Dendritic cell treated with granulocyte-macrophage colony-stimulating factor and Interleukin-4, amounts not matched to agents 40 ng/mL and 50 ng/mL, for 4 days (primary cell): ENCODE data around the gene CHRNE.

Experiments used
- H3K27ac Mint-ChIP-seq: one replicate; pipeline ENCODE4 v1.8.0; 2022; ENCODE audit warnings: mild to moderate bottlenecking, mixed read lengths
- H3K27me3 Mint-ChIP-seq: one replicate; pipeline ENCODE4 v1.8.0; 2022; ENCODE audit warnings: mild to moderate bottlenecking, mixed read lengths
- H3K36me3 Mint-ChIP-seq: one replicate; pipeline ENCODE4 v1.8.0; 2022; ENCODE audit warnings: low read depth, mixed read lengths
- H3K4me1 Mint-ChIP-seq: one replicate; pipeline ENCODE4 v1.8.0; 2022; ENCODE audit warnings: low read depth, mixed read lengths
- H3K4me3 Mint-ChIP-seq: one replicate; pipeline ENCODE4 v1.8.0; 2022; ENCODE audit warnings: mild to moderate bottlenecking, moderate library complexity, mixed read lengths
- H3K9me3 Mint-ChIP-seq: one replicate; pipeline ENCODE4 v1.8.0; 2022; ENCODE audit warnings: mixed read lengths
- intact Hi-C: fragments of 100-400 bp; cut with micrococcal nuclease; formaldehyde crosslinking; loops from one replicate; pipeline ENCODE4 v1.15.0; 2022

Gene CHRNE

GRCh38 chr17:4945176-4945943, 42.5 kb upstream of the CHRNE start:
- Mint-ChIP-seq H3K9me3 (no peaks in the 10 kb centered on the region), H3K4me1 (peaks cover 72% of the 10 kb centered on the region), H3K36me3 (peaks cover 85% of the 10 kb centered on the region), H3K27ac (peak overlapping the region; percentile 90), H3K27me3 (no peaks in the 10 kb centered on the region), H3K4me3 (peak overlapping the region; percentile 84)
- intact Hi-C loops = loop anchor here (5.0 kb wide), 2 partner anchors 38 to 42 kb away; partner anchors contain the start of gene CAMTA2

GRCh38 chr17:4944554-4945175, 41.8 kb upstream of the CHRNE start:
- no peaks in the 10 kb centered on the region for H3K9me3 Mint-ChIP-seq
- H3K4me1 Mint-ChIP-seq = peaks cover 69% of the 10 kb centered on the region
- peak overlapping the region; percentile 84 for H3K4me3 Mint-ChIP-seq
- H3K27me3 Mint-ChIP-seq = no peaks in the 10 kb centered on the region
- peak overlapping the region; percentile 90 for H3K27ac Mint-ChIP-seq
- H3K36me3 Mint-ChIP-seq = peaks cover 91% of the 10 kb centered on the region
- intact Hi-C loops = loop anchor here (5.0 kb wide), 2 partner anchors 37 to 43 kb away; partner anchors contain the start of gene CAMTA2

- Mint-ChIP-seq H3K27me3 (no peaks in the 10 kb centered on the region), H3K27ac (peak overlapping the region; percentile 90), H3K36me3 (peaks cover 96% of the 10 kb centered on the region), H3K4me3 (peak overlapping the region; percentile 84), H3K9me3 (no peaks in the 10 kb centered on the region), H3K4me1 (peaks cover 70% of the 10 kb centered on the region)
- intact Hi-C loops = no loop called here
These were observed 41.3 kb upstream of the CHRNE start for GRCh38 chr17:4944163-4944553.

- Mint-ChIP-seq H3K27ac (peak overlapping the region; percentile 90), H3K4me3 (peak overlapping the region; percentile 21), H3K9me3 (no peaks in the 10 kb centered on the region), H3K27me3 (no peaks in the 10 kb centered on the region), H3K4me1 (peaks cover 77% of the 10 kb centered on the region), H3K36me3 (peaks cover 99% of the 10 kb centered on the region)
- intact Hi-C loops = no loop called here
These were observed 40.0 kb upstream of the CHRNE start for GRCh38 chr17:4942760-4943508.

GRCh38 chr17:4941319-4941610, 38.4 kb upstream of the CHRNE start:
- peaks cover 99% of the 10 kb centered on the region for H3K36me3 Mint-ChIP-seq
- intact Hi-C loops = loop anchor here (2.0 kb wide), 1 partner anchor 26 kb away; the partner anchor contains the start of gene SPAG7

GRCh38 chr17:4940555-4941318, 37.8 kb upstream of the CHRNE start:
- Mint-ChIP-seq H3K27me3 (no peaks in the 10 kb centered on the region), H3K9me3 (no peaks in the 10 kb centered on the region), H3K36me3 (peaks cover 99% of the 10 kb centered on the region), H3K4me3 (peak overlapping the region; percentile 92), H3K4me1 (peaks cover 87% of the 10 kb centered on the region), H3K27ac (peak overlapping the region; percentile 90)
- intact Hi-C loops = loop anchor here (1.0 to 2.0 kb wide), 2 partner anchors 8 to 26 kb away; partner anchors contain the start of genes PFN1 and SPAG7

More at GRCh38 chr17:4941319-4941610, 38.4 kb upstream of the CHRNE start:
- Mint-ChIP-seq H3K9me3 (no peaks in the 10 kb centered on the region), H3K4me3 (peak overlapping the region; percentile 92), H3K4me1 (peaks cover 87% of the 10 kb centered on the region), H3K27ac (peak overlapping the region; percentile 90), H3K27me3 (no peaks in the 10 kb centered on the region)

GRCh38 chr17:4939796-4940554, 37.1 kb upstream of the CHRNE start, which contains the start of the genes RNF167 and SLC25A11:
RNF167 (plus strand) TSS chr17:4940268; CDS start chr17:4940910, 642 bp downstream.
SLC25A11 (minus strand) TSS chr17:4940046; CDS start chr17:4939910, 136 bp downstream.
- intact Hi-C loops = loop anchor here (1.0 to 2.0 kb wide), 2 partner anchors 8 to 27 kb away; partner anchors contain the start of genes PFN1 and SPAG7
- Mint-ChIP-seq H3K4me1 (peaks cover 83% of the 10 kb centered on the region), H3K27me3 (no peaks in the 10 kb centered on the region)

GRCh38 chr17:4939546-4939795, 36.6 kb upstream of the CHRNE start:
- peak overlapping the region; percentile 92 for H3K4me3 Mint-ChIP-seq
- peaks cover 80% of the 10 kb centered on the region for H3K4me1 Mint-ChIP-seq
- H3K9me3 Mint-ChIP-seq = no peaks in the 10 kb centered on the region
- H3K27me3 Mint-ChIP-seq = no peaks in the 10 kb centered on the region
- peaks cover 93% of the 10 kb centered on the region for H3K36me3 Mint-ChIP-seq
- intact Hi-C loops = no loop called here
- H3K27ac Mint-ChIP-seq = peak overlapping the region; percentile 90

More at GRCh38 chr17:4939796-4940554, 37.1 kb upstream of the CHRNE start, which contains the start of the genes RNF167 and SLC25A11:
- Mint-ChIP-seq H3K9me3 (no peaks in the 10 kb centered on the region), H3K27ac (peak within 1 kb of the TSS; percentile 90), H3K4me3 (peak within 1 kb of the TSS; percentile 92), H3K36me3 (peaks cover 96% of the 10 kb centered on the region)

- Mint-ChIP-seq H3K36me3 (peaks cover 90% of the 10 kb centered on the region), H3K27ac (peak overlapping the region; percentile 90), H3K9me3 (no peaks in the 10 kb centered on the region), H3K4me1 (peaks cover 80% of the 10 kb centered on the region), H3K4me3 (peak overlapping the region; percentile 92), H3K27me3 (peaks cover 2% of the 10 kb centered on the region)
- intact Hi-C loops = no loop called here
These were observed 36.0 kb upstream of the CHRNE start for GRCh38 chr17:4938688-4939545.

GRCh38 chr17:4938069-4938491, 35.2 kb upstream of the CHRNE start:
- peak overlapping the region; percentile 90 for H3K27ac Mint-ChIP-seq
- H3K4me1 Mint-ChIP-seq = peaks cover 81% of the 10 kb centered on the region
- peak overlapping the region; percentile 92 for H3K4me3 Mint-ChIP-seq
- peaks cover 6% of the 10 kb centered on the region for H3K27me3 Mint-ChIP-seq
- H3K36me3 Mint-ChIP-seq = peaks cover 82% of the 10 kb centered on the region
- intact Hi-C loops = no loop called here
- no peaks in the 10 kb centered on the region for H3K9me3 Mint-ChIP-seq

GRCh38 chr17:4937553-4937952, 34.7 kb upstream of the CHRNE start:
- no peaks in the 10 kb centered on the region for H3K9me3 Mint-ChIP-seq
- no peak overlapping the region for H3K4me3 Mint-ChIP-seq
- peaks cover 77% of the 10 kb centered on the region for H3K36me3 Mint-ChIP-seq
- intact Hi-C loops = no loop called here
- peak overlapping the region; percentile 31 for H3K27ac Mint-ChIP-seq
- peaks cover 81% of the 10 kb centered on the region for H3K4me1 Mint-ChIP-seq
- H3K27me3 Mint-ChIP-seq = peaks cover 11% of the 10 kb centered on the region

- peaks cover 81% of the 10 kb centered on the region for H3K4me1 Mint-ChIP-seq
- peaks cover 74% of the 10 kb centered on the region for H3K36me3 Mint-ChIP-seq
- peak overlapping the region; percentile 31 for H3K27ac Mint-ChIP-seq
- no peak overlapping the region for H3K4me3 Mint-ChIP-seq
- H3K27me3 Mint-ChIP-seq = peaks cover 15% of the 10 kb centered on the region
- intact Hi-C loops = no loop called here
- H3K9me3 Mint-ChIP-seq = no peaks in the 10 kb centered on the region
These were observed 33.5 kb upstream of the CHRNE start for GRCh38 chr17:4936436-4936835.
